CD8-positive, alpha-beta memory T cell (primary cell): ENCODE results near the gene TBC1D5. TPM values are rescaled to one million over a fixed set of nuclear protein-coding genes. Genes with fewer than 3 reads are reported as not detected.
"Not testable (repeated sequence)": the region's sequence is repeated elsewhere in the genome, so short reads cannot be mapped to it uniquely, and the experiment has no call there.

Experiments
- CTCF ChIA-PET: fragments of 350-600 bp; sonication (Branson Sonifier 250); formaldehyde crosslinking; loops from one replicate; lab custom pipeline; 2021; ENCODE audit warnings: antibody characterized with exemption; lab: Charles Lee
- POLR2A ChIA-PET: fragments of 350-600 bp; sonication (Branson Sonifier 250); formaldehyde crosslinking; loops from one replicate; lab custom pipeline; 2021; ENCODE audit warnings: antibody characterized with exemption; lab: Charles Lee
- DNase-seq, 5 donors: peaks; one replicate each; pipeline versions ENCODE4 v3.0.0 to v3.0.0-alpha.2; 2020 to 2022; ENCODE audit warnings: mixed read lengths in 1 of 5
- H3K27ac ChIP-seq: one replicate; pipeline ENCODE4 v1.7.0; 2013; ENCODE audit warnings: low read depth, mild to moderate bottlenecking, low read length, moderate library complexity
- H3K27me3 ChIP-seq: 2 replicates; pipeline ENCODE4 v1.7.0; 2013; ENCODE audit warnings: low read length, mild to moderate bottlenecking; ENCODE audit not compliant: insufficient read depth, poor library complexity, severe bottlenecking
- H3K36me3 ChIP-seq: 2 replicates; pipeline ENCODE4 v1.7.0; 2013; ENCODE audit warnings: mild to moderate bottlenecking, low read length, moderate library complexity; ENCODE audit not compliant: insufficient read depth
- H3K4me1 ChIP-seq: 2 replicates; pipeline ENCODE4 v1.7.0; 2013; ENCODE audit warnings: mild to moderate bottlenecking, low read length, moderate library complexity; ENCODE audit not compliant: insufficient read depth
- H3K4me3 ChIP-seq: 2 replicates; pipeline ENCODE4 v1.7.0; 2013; ENCODE audit warnings: mild to moderate bottlenecking, low read length
- H3K9me3 ChIP-seq: 2 replicates; pipeline ENCODE4 v1.7.0; 2013; ENCODE audit warnings: mild to moderate bottlenecking, low read length
- H3K27ac Mint-ChIP-seq, 8 donors: one replicate each; pipeline ENCODE4 v1.8.0; 2020 to 2021; ENCODE audit warnings: mixed read lengths in 8 of 8, mild to moderate bottlenecking in 6 of 8, inconsistent platforms in 3 of 8, moderate library complexity in 3 of 8
- H3K27me3 Mint-ChIP-seq, 2 donors: one replicate each; pipeline ENCODE4 v1.8.0; 2020 to 2021; ENCODE audit warnings: mixed read lengths in 2 of 2, mild to moderate bottlenecking in 1 of 2, moderate library complexity in 1 of 2
- H3K36me3 Mint-ChIP-seq, 3 donors: one replicate each; pipeline ENCODE4 v1.8.0; 2020 to 2021; ENCODE audit warnings: mixed read lengths in 3 of 3, inconsistent platforms in 1 of 3, mild to moderate bottlenecking in 1 of 3
- H3K4me1 Mint-ChIP-seq, 3 donors: one replicate each; pipeline ENCODE4 v1.8.0; 2020 to 2021; ENCODE audit warnings: mixed read lengths in 3 of 3, inconsistent platforms in 1 of 3, mild to moderate bottlenecking in 1 of 3
- H3K4me3 Mint-ChIP-seq, 7 donors: one replicate each; pipeline ENCODE4 v1.8.0; 2020 to 2021; ENCODE audit warnings: mixed read lengths in 7 of 7, mild to moderate bottlenecking in 6 of 7, moderate library complexity in 4 of 7, inconsistent platforms in 2 of 7
- H3K9me3 Mint-ChIP-seq, 5 donors: one replicate each; pipeline ENCODE4 v1.8.0; 2020 to 2022; ENCODE audit warnings: mixed read lengths in 5 of 5, mild to moderate bottlenecking in 3 of 5, moderate library complexity in 2 of 5, inconsistent platforms in 1 of 5
- polyA plus RNA-seq: library from polyadenylated mRNA; unstranded; fragments of 300-500 nt; fragmentation: Illumina TruSeq; gene quantifications from one replicate; pipeline ENCODE4 v1.2.3, GENCODE V29; 2021
- total RNA-seq, 2 experiments: library from RNA; stranded (reverse); gene quantifications; one replicate each; pipeline ENCODE4 v1.2.3, GENCODE V29; 2021

Gene TBC1D5
- total and polyA plus RNA-seq, 3 experiments from 2014 or later = 35.8 to 45.1 (median 40.0) TPM

DNA sequence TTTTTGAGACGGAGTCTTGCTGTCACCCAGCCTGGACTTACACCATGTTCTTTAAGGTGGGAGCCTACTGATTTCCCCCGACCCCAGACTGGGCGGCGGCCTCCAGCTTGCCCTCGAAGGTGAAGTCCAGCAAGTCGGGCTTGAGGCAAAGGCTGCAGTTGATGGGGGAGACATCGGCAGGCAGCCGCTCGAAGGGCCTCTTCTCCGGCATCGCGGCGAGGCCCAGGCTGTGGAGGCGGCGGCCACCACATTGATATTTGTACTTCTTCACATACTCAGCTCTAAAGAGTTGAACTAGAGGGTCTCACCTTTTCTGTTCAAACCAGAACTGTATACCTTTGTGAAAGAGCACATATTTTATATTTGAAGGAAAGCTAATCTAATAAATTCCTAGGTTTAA, 36.4 kb downstream of the TBC1D5 start:
- POLR2A ChIA-PET, H3K9me3 Mint-ChIP-seq: not testable (repeated sequence)

DNA sequence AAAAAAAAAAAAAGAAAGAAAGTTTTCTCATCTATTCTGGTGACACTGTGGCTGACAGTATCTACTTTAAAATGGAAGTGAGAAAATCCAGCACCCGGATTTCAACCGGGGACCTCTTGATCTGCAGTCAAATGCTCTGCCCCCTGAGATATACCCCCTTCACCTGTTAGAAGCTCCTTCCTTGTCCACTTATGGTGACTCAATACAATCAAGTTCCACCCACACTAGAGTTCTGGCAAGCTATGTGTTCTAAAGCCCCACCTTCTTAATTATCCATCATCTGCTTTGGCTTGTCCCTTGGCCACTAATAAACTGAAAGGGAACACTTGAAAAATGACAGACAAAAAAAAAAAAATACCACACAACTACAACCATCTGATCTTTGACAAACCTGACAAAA, 42.6 kb downstream of the TBC1D5 start:
- H3K4me3 ChIP-seq, H3K4me3 Mint-ChIP-seq, POLR2A ChIA-PET, CTCF ChIA-PET, H3K36me3 ChIP-seq, H3K4me1 ChIP-seq, H3K9me3 ChIP-seq, H3K27me3 Mint-ChIP-seq, H3K27ac ChIP-seq, H3K27me3 ChIP-seq, H3K9me3 Mint-ChIP-seq, DNase-seq: not testable (repeated sequence)
- Mint-ChIP-seq H3K4me1 (peaks cover 23 to 31% (median 28%) of the 10 kb centered on the region in 3 donors), H3K27ac (peak overlapping the region in 1 of 8 donors; percentile 38), H3K36me3 (peaks cover 4 to 26% (median 7%) of the 10 kb centered on the region in 3 donors)

More for the DNA sequence above, 36.4 kb downstream of the TBC1D5 start:
- H3K4me3 ChIP-seq, CTCF ChIA-PET, H3K9me3 ChIP-seq, H3K36me3 Mint-ChIP-seq, H3K4me1 ChIP-seq, H3K27me3 ChIP-seq, H3K27ac ChIP-seq, H3K27me3 Mint-ChIP-seq, H3K27ac Mint-ChIP-seq, H3K36me3 ChIP-seq, DNase-seq, H3K4me3 Mint-ChIP-seq: not testable (repeated sequence)
- peaks cover 10 to 20% (median 15%) of the 10 kb centered on the region in 3 donors for H3K4me1 Mint-ChIP-seq

DNA sequence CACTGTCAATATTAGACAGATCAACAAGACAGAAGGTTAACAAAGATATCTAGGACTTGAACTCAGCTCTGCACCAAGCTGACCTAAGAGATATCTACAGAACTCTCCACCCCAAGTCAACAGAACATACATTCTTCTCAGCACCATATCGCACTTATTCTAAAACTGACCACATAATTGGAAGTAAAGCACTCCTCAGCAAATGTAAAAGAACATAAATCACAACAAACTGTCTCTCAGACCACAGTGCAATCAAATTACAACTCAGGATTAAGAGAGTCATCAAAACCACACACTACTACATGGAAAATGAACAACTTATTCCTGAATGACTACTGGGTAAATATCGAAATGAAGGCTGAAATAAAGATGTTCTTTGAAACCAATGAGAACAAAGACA, 46.8 kb downstream of the TBC1D5 start:
- H3K9me3 ChIP-seq = not testable (repeated sequence)

DNA sequence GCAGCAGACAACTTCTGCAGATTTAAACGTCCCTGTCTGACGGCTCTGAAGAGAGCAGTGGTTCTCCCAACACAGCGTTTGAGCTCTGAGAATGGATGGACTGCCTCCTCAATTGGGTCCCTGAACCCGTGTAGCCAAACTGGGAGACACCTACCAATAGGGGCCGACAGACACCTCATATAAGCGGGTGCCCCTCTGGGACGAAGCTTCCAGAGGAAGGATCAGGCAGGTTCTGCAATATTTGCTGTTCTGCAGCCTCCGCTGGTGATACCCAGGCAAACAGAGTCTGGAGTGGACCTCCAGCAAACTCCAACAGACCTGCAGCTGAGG, 48.8 kb downstream of the TBC1D5 start:
- POLR2A ChIA-PET, H3K27me3 ChIP-seq, H3K36me3 ChIP-seq, H3K27ac Mint-ChIP-seq, H3K4me3 ChIP-seq, H3K27ac ChIP-seq, H3K9me3 Mint-ChIP-seq, H3K4me1 ChIP-seq, H3K27me3 Mint-ChIP-seq, DNase-seq, H3K9me3 ChIP-seq: not testable (repeated sequence)
- H3K4me1 Mint-ChIP-seq = peaks cover 38 to 65% (median 42%) of the 10 kb centered on the region in 3 donors
- peak overlapping the region in 1 of 7 donors; percentile 14 for H3K4me3 Mint-ChIP-seq
- CTCF ChIA-PET = interaction anchor here (0.8 kb wide), 1 partner anchor 9 kb away, joined by 3 read pairs; no protein-coding TSS in a partner anchor
- H3K36me3 Mint-ChIP-seq = peaks cover 0 to 24% (median 3%) of the 10 kb centered on the region in 3 donors

More for the DNA sequence above, 46.8 kb downstream of the TBC1D5 start:
- POLR2A ChIA-PET, H3K4me3 ChIP-seq, H3K9me3 Mint-ChIP-seq, CTCF ChIA-PET, H3K36me3 ChIP-seq, H3K4me1 ChIP-seq, DNase-seq, H3K27ac ChIP-seq, H3K4me3 Mint-ChIP-seq, H3K27me3 ChIP-seq, H3K27ac Mint-ChIP-seq, H3K27me3 Mint-ChIP-seq: not testable (repeated sequence)
- peaks cover 2 to 29% (median 7%) of the 10 kb centered on the region in 3 donors for H3K36me3 Mint-ChIP-seq
- H3K4me1 Mint-ChIP-seq = peaks cover 31 to 56% (median 46%) of the 10 kb centered on the region in 3 donors

- H3K9me3 Mint-ChIP-seq, H3K36me3 ChIP-seq, H3K4me1 ChIP-seq, H3K27ac ChIP-seq, H3K4me3 ChIP-seq, H3K9me3 ChIP-seq, H3K27me3 Mint-ChIP-seq, POLR2A ChIA-PET, H3K27me3 ChIP-seq: not testable (repeated sequence)
- CTCF ChIA-PET = interaction anchor here (0.8 kb wide), 1 partner anchor 10 kb away, joined by 3 read pairs; no protein-coding TSS in a partner anchor
- peaks cover 39 to 69% (median 42%) of the 10 kb centered on the region in 3 donors for H3K4me1 Mint-ChIP-seq
- H3K36me3 Mint-ChIP-seq = peaks cover 0 to 24% (median 3%) of the 10 kb centered on the region in 3 donors
- H3K27ac Mint-ChIP-seq = peak overlapping the region in 3 of 8 donors; percentile 68 to 84 (median 80)
- peak overlapping the region in 1 of 7 donors; percentile 14 for H3K4me3 Mint-ChIP-seq
- DNase-seq = peak in 2 of 5 donors; percentile 2 to 56
Observed at GRCh38 chr3:17692846-17693669, 49.4 kb downstream of the TBC1D5 start.

DNA sequence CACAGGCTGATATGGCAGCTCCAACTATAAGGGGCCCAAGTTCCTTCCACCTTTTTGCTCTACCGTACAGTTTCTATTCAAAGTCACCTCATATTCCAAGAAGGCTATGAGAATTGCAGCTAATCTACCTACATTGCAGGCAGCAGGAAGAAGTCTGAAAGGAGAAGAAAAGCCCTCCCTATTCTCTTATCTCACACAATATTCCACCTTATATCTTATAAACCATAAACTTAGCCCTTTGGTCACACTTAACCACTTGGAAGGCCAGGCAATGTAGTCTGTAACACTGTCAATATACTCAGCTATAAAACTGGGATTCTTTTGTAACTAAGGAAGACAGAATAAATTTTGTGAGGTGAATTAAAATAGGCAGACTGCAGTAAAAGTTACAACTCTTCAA, 54.9 kb downstream of the TBC1D5 start:
- Histone ChIP-seq H3K4me3 (no peak overlapping the region), H3K9me3 (no peaks in the 10 kb centered on the region), H3K4me1 (no peaks in the 10 kb centered on the region), H3K27me3 (no peaks in the 10 kb centered on the region), H3K36me3 (no peaks in the 10 kb centered on the region), H3K27ac (no peak overlapping the region)
- ChIA-PET CTCF (no interaction called here), POLR2A (no interaction called here)
- H3K27me3 Mint-ChIP-seq = no peaks in the 10 kb centered on the region
- no peaks in the 10 kb centered on the region for H3K36me3 Mint-ChIP-seq
- H3K4me1 Mint-ChIP-seq = peaks cover 10 to 28% (median 13%) of the 10 kb centered on the region in 3 donors
- H3K9me3 Mint-ChIP-seq = no peaks in the 10 kb centered on the region
- no peak for DNase-seq
- H3K27ac Mint-ChIP-seq = no peak overlapping the region
- H3K4me3 Mint-ChIP-seq = no peak overlapping the region

DNA sequence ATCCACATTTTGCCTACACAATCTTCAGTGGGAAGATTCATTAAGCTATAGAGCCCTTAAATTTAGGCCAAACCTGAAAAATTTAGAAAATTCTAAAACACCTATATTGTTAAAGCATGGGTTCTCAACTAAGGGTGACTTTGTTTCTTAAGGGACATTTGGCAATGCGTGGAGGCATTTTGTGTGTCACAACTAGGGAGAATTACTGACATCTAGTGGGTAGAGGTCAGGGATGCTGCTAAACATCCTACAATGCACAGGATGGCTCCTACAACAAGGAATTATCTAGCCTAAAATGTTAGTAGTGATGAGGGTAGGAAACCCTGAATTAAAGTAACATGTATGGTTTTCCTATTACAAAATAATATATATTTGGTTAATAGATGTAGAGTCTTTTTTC, 55.8 kb downstream of the TBC1D5 start:
- H3K4me3 Mint-ChIP-seq = no peak overlapping the region
- H3K27ac ChIP-seq = no peak overlapping the region
- no peaks in the 10 kb centered on the region for H3K9me3 ChIP-seq
- no peaks in the 10 kb centered on the region for H3K9me3 Mint-ChIP-seq
- H3K36me3 Mint-ChIP-seq = peaks cover 0 to 2% (median 0%) of the 10 kb centered on the region in 3 donors
- CTCF ChIA-PET = no interaction called here
- no peak overlapping the region for H3K27ac Mint-ChIP-seq
- no peaks in the 10 kb centered on the region for H3K4me1 ChIP-seq
- H3K27me3 ChIP-seq = no peaks in the 10 kb centered on the region
- POLR2A ChIA-PET = no interaction called here
- peaks cover 14 to 29% (median 18%) of the 10 kb centered on the region in 3 donors for H3K4me1 Mint-ChIP-seq
- DNase-seq = no peak
- H3K4me3 ChIP-seq = no peak overlapping the region
- no peaks in the 10 kb centered on the region for H3K27me3 Mint-ChIP-seq
- H3K36me3 ChIP-seq = no peaks in the 10 kb centered on the region

DNA sequence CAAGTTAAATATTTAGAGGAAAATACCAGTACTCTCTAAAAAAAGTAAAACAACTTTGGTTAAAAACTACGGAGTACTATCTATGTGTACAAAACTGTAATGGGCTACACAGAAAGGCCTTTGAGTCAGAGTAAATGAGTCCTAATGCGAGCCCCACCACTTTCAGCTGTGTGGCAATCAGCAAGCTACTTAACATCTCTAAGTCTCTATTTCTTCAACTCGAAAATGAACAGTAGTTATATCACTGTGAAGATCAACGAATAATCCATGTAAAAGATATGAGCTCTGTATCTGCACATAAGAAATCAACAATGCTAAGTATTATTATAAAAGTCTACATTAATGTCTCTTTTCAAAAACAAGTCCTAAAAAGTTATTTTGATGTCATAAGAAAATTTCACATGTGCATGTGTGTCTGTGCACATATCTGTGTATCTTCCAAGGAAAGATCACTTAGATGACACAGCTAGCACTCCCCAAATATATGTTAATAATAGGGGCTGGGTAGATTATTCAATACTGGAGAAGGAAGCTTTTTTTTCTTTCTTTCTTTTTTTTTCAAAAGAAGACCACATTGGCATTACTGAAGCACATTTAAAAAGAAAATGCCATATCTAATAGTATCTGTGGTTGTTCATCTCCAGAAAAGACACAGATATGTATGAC, 58.8 kb downstream of the TBC1D5 start:
- Mint-ChIP-seq H3K36me3 (peaks cover 0 to 2% (median 0%) of the 10 kb centered on the region in 3 donors), H3K4me3 (no peak overlapping the region), H3K9me3 (no peaks in the 10 kb centered on the region), H3K27ac (no peak overlapping the region), H3K4me1 (peaks cover 7 to 27% (median 18%) of the 10 kb centered on the region in 3 donors), H3K27me3 (no peaks in the 10 kb centered on the region)
- no peak overlapping the region for H3K27ac ChIP-seq
- H3K36me3 ChIP-seq = no peaks in the 10 kb centered on the region
- H3K4me3 ChIP-seq = no peak overlapping the region
- no peaks in the 10 kb centered on the region for H3K9me3 ChIP-seq
- CTCF ChIA-PET = no interaction called here
- DNase-seq = no peak
- no peaks in the 10 kb centered on the region for H3K4me1 ChIP-seq
- POLR2A ChIA-PET = interaction anchor here (0.6 kb wide), 1 partner anchor 37 kb away, joined by 3 read pairs; no protein-coding TSS in a partner anchor
- H3K27me3 ChIP-seq = no peaks in the 10 kb centered on the region
